ENCODE measurements around the gene GABRG3. TPM values are rescaled to one million over a fixed set of nuclear protein-coding genes. Genes with fewer than 3 reads are reported as not detected.

Gene GABRG3
- total RNA-seq, 1 experiment from 2014 or later, result 0.15 TPM

GRCh38 chr15:27256446-27256845 lies 285.5 kb downstream of the GABRG3 start:
- no peak overlapping the region for H3K9ac ChIP-seq (ENCODE audit: extremely low read depth, insufficient read length, low read length)
- H2AK5ac ChIP-seq (ENCODE audit: insufficient read length, low read length), result no peak overlapping the region
- DNase-seq, result no peak
- no peaks in the 10 kb centered on the region for H3K79me1 ChIP-seq (ENCODE audit: insufficient read depth, low read depth, low read length, poor library complexity, severe bottlenecking)
- H3T11ph ChIP-seq (ENCODE audit: low read length), result no peak overlapping the region
- no peaks in the 10 kb centered on the region for H3K23me2 ChIP-seq (ENCODE audit: insufficient read length, low read depth, low read length, poor library complexity, severe bottlenecking)
- no peaks in the 10 kb centered on the region for H3K9me3 Mint-ChIP-seq
- H3K27ac ChIP-seq (ENCODE audit: insufficient read length, low read depth, low read length), result no peak overlapping the region
- no peaks in the 10 kb centered on the region for H3K36me3 Mint-ChIP-seq (ENCODE audit: insufficient read depth in 1 of 3, low read depth in 3 of 3)
- H3K4me1 ChIP-seq (ENCODE audit: insufficient read depth, low read length), result peaks cover 7% of the 10 kb centered on the region; the same call in 1 of the 2 replicates
- H3K4me1 Mint-ChIP-seq, result peaks cover 22 to 24% of the 10 kb centered on the region in 2 experiments
- no peak overlapping the region for H2BK12ac ChIP-seq (ENCODE audit: insufficient read length, low read depth, low read length)
- H3K14ac ChIP-seq (ENCODE audit: insufficient read depth, low read length), result no peak overlapping the region
- H3K27me3 ChIP-seq (ENCODE audit: insufficient read depth, low read length), result no peaks in the 10 kb centered on the region
- H2BK5ac ChIP-seq (ENCODE audit: insufficient read length, low read length), result no peak overlapping the region
- peaks cover 2% of the 10 kb centered on the region; the same call in 1 of the 2 replicates for H3K27me3 Mint-ChIP-seq (ENCODE audit: low read depth)
- H4K91ac ChIP-seq (ENCODE audit: insufficient read length, low read depth, low read length), result no peak overlapping the region
- H3K23ac ChIP-seq (ENCODE audit: insufficient read length, low read depth, low read length), result no peak overlapping the region
- no peaks in the 10 kb centered on the region for H3K79me2 ChIP-seq (ENCODE audit: insufficient read depth, low read length)
- H4K20me1 ChIP-seq (ENCODE audit: control insufficient read depth, insufficient read depth, insufficient read length), result no peaks in the 10 kb centered on the region
- no peak overlapping the region for H3K4ac ChIP-seq (ENCODE audit: low read depth, low read length)
- H2BK15ac ChIP-seq (ENCODE audit: low read depth, low read length), result no peak overlapping the region
- TF ChIP-seq CTCF (conservative IDR thresholded peaks at IDR 0.05), result no peak
- H4K5ac ChIP-seq (ENCODE audit: insufficient read length, low read depth, low read length), result no peak overlapping the region
- H3K9me3 ChIP-seq (ENCODE audit: control insufficient read depth, low read depth, low read length), result no peaks in the 10 kb centered on the region
- H3K18ac ChIP-seq (ENCODE audit: insufficient read length, low read depth, low read length), result no peak overlapping the region
- no peak overlapping the region for H2BK20ac ChIP-seq (ENCODE audit: low read depth, low read length, poor library complexity, severe bottlenecking)
- WGBS (ENCODE audit: extremely low coverage, insufficient read length, low lambda C conversion rate), result no CpG with 5 or more reads among the region's 5 CpGs
- H3K4me2 ChIP-seq (ENCODE audit: insufficient read depth, insufficient read length, low read length), result no peak overlapping the region
- no peak overlapping the region for H2AFZ ChIP-seq (ENCODE audit: low read length)
- H4K8ac ChIP-seq (replicated peaks; ENCODE audit: insufficient read length, low read depth, low read length), result no peak overlapping the region
- H3K27ac Mint-ChIP-seq, result no peak overlapping the region
- H3K4me3 Mint-ChIP-seq, result no peak overlapping the region
- no peak overlapping the region for H3K56ac ChIP-seq (ENCODE audit: insufficient read length, low read depth, low read length)
- no peak overlapping the region for H2BK120ac ChIP-seq (ENCODE audit: low read depth, low read length, poor library complexity, severe bottlenecking)
